Stimulated activated CD8-positive, alpha-beta memory T cell treated with anti-CD3 and anti-CD28 coated beads, Interleukin-15, amount 100 ng/mL, for 1 hour (primary cell): ENCODE measurements around the gene LHX3.

ENCODE experiments used
- DNase-seq: peaks from one replicate; pipeline ENCODE4 v3.0.0-alpha.2; 2020; ENCODE audit warnings: low read depth

Gene LHX3

DNA sequence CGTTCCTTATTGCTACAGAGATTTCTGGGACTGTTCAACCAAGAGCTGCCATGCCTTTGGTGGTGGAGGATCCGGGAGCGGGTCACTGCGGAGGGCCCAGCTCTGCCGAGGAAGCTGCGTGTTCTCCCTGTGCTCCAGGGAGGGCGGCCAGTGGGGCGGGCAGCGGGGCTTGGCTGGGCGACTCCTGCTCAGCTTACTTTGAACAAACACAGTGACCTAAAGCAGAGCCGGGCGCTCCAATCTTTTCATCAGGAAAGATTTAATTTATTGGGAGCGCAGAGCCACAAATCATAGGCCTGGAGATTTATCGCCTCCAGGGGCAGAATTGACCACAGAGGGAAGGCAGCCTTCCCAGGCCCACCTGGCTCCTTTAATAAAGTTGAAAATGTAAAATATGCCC, 27.7 kb downstream of the LHX3 start:
- no peak for DNase-seq

DNA sequence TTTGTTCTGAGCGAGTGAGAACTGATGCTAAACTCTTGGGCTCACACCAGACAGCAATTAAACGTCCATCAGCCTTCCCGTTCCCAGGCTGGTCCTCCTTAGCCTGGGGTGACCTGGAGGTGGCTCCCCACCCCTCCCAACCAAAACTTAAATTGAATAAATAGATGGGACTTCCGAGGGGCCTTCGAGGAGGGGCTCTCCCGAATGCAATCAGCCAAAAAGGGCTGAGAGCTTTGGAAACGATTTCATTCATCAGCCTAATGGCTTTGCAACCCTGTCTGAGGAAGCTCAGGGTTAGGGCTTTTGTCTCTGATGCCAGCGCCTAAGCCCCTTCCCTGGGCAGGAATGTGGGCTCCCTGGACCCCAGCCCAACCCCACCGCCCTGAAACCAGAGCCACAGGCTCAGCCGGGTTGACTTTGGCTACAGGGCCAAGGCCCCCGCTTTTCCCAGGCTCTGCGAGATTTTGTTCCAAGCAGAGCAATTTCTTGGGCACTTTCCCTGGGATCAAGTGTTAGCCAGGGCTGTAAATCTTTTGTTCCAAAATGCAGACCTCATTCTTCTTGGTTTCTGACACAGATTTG, 29.2 kb downstream of the LHX3 start:
- DNase-seq, result no peak

- DNase-seq, result no peak
Observed at GRCh38 chr9:136174779-136175615, 29.9 kb downstream of the LHX3 start.

- DNase-seq, result no peak
Observed at GRCh38 chr9:136173648-136174290, 31.2 kb downstream of the LHX3 start.

GRCh38 chr9:136172412-136173079, 32.4 kb downstream of the LHX3 start:
- DNase-seq, result no peak

- DNase-seq, result no peak
Observed at GRCh38 chr9:136171801-136172411, 33.0 kb downstream of the LHX3 start.

- no peak for DNase-seq
Observed at GRCh38 chr9:136171009-136171800, 33.7 kb downstream of the LHX3 start.

DNA sequence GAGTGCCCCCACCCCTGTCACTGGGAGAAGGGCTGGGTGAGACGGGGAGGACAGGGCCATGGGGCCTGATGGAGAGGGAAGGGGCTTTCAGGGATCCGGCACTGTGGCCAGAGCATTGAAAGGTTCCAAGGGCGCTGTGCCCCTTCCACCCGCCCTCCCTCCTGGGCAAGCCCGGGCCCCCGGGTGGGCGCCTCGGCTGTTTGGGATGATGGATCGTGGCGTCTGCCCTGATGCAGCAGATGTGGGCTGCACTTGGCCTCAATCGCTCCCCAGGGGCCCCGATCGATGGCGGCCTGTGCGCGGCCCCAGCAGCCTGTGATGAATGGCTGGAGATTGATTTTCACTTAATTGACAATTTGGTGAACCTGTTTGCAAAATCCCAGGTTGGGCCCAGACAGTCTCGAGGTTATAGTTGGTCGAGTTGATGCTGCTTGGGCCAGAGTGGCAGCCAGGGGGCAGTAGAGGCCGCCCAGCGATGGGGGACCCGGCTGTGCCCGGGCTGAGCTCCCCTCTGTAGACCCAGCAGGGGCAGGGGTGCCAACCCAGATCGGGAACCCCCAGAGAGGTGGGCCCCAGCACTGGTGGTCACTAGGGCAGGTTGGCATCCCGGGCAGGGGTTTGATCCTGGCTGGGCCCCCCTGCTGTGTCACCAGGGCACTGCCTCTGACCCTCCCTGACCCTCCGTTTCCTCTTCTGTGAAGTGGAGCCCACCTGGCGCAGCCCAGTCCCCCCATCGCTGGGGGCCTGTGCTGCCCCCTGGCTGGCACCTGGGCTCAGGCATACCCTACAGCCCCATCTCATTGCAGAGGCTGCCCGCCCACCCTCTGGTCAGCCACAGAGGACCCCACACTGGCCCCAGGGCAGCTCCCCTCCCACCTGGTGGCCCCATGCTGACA, 34.7 kb downstream of the LHX3 start:
- DNase-seq, result peak; percentile 1

DNA sequence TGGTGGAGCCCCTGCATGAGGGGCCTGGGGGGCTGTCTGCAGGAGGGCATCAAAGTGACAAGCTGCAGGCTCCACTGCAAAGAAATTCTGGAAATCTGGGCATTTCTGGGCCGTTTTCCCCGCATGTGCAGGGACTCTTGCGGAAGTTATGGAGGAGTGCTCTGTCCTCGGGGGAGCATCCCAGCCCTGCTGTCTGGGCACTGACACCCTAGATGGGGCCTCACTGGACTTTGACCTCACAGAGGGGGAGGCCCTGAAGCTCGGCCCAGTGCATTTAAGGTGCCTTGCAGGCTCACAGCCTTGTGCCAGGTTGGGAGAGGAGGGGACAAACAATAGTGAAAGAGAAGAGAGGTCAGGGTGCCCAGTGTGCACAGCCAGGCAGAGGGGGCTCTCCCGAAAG, 35.4 kb downstream of the LHX3 start:
- no peak for DNase-seq

DNA sequence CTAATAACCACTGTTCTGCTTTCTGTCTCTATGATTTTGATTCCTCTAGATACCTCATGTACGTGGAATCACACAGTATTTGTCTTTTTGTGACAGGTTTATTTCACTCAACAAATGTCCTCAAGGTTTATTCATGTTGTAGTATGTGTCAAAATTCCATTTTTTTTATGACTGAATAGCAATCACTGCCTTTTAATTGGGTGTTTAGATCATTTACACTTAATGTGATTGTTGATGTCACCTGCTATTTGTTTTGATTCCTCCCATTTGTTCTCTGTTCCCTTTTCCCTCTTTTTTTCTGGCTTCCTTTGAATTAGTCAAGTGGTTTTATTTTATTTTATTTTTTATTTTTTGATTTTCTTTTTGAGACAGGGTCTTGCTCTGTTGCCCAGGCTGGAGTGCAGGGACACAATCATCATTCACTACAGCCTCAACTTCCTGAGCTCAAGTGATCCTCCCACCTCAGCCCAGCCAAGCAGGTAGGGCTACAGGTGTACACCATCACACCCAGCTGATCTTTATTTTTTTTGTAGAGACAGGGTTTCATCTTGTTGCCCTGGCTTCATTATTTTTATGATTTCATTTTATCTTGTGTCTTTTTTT, 41.6 kb downstream of the LHX3 start:
- no peak for DNase-seq

GRCh38 chr9:136160995-136161610, 43.8 kb downstream of the LHX3 start:
- no peak for DNase-seq

DNA sequence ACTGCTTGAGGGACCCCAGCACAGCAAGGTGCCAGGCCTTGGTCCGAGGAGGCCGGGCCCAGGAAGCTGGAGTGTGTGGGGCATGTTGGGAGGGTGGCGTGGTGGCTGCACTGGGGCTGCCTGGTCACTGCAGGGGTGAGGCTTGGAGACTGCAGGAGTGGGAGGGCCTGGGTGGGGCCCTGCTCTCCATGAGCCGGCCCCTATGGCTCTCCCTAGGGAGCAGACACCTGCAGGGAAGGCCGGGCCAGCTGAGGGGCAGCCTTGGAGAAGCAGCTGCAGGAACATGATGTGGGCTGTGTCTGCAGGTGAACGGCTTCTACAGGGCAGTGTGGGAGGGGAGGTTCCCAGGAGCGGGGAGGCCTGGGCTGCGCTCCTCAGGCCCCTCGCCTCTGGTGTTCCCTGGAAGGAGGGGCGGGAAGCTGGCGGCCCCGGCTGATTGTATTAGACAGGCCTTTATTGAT, 44.5 kb downstream of the LHX3 start:
- no peak for DNase-seq

DNA sequence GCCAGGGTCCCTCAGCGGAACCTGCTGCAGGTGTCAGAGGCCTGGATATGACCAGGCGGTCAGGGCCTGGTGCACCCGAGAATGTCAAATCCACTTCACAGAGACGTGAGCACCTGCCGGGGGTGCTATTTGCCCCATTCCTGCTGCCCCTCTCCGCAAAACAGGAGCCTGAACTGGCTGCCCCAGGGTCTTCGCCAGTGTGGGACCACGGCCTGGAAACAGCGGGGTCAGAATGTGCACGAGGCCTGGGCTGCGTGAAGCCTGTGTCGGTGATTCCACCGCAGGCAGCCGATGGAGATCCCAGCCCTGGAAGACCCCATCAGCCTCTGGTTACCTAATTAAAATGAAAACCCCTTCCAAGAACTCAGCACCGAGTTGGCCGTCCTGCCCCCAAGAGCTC, 45.1 kb downstream of the LHX3 start:
- DNase-seq, result no peak

- DNase-seq, result no peak
Observed at GRCh38 chr9:136157477-136158265, 47.3 kb downstream of the LHX3 start.

- no peak for DNase-seq
Observed at GRCh38 chr9:136156209-136157120, 48.5 kb downstream of the LHX3 start.

DNA sequence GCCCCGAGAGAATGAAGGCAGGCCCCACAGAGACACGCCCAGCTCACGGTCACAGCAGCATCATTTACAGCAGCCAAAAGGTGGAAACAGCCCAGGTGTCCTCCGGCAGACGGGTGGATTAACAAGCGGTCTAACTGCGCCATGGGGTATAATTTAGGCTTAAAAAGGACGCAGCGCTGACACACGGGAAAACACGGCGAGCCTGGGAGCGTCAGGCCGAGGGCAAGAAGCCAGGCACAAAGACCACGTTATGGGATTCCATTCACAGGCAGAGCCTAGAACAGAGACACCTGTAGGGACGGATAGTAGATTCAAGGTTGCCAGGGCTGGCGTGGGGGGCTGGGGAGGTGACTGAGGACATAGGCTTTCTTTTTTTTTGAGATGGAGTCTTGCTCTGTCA, 49.4 kb downstream of the LHX3 start:
- no peak for DNase-seq

GRCh38 chr9:136154943-136155342, 50.0 kb downstream of the LHX3 start:
- DNase-seq, result no peak
